Activated CD4-positive, alpha-beta T cell treated with anti-CD3 and anti-CD28 coated beads for 4 hours (primary cell): ENCODE results near the gene RFC5.
"Not testable (repeated sequence)": the region's sequence is repeated elsewhere in the genome, so short reads cannot be mapped to it uniquely, and the experiment has no call there.

Experiments
- DNase-seq, 2 donors: peaks; one replicate each; pipeline ENCODE4 v3.0.0-alpha.2; 2020

The RFC5 gene

DNA sequence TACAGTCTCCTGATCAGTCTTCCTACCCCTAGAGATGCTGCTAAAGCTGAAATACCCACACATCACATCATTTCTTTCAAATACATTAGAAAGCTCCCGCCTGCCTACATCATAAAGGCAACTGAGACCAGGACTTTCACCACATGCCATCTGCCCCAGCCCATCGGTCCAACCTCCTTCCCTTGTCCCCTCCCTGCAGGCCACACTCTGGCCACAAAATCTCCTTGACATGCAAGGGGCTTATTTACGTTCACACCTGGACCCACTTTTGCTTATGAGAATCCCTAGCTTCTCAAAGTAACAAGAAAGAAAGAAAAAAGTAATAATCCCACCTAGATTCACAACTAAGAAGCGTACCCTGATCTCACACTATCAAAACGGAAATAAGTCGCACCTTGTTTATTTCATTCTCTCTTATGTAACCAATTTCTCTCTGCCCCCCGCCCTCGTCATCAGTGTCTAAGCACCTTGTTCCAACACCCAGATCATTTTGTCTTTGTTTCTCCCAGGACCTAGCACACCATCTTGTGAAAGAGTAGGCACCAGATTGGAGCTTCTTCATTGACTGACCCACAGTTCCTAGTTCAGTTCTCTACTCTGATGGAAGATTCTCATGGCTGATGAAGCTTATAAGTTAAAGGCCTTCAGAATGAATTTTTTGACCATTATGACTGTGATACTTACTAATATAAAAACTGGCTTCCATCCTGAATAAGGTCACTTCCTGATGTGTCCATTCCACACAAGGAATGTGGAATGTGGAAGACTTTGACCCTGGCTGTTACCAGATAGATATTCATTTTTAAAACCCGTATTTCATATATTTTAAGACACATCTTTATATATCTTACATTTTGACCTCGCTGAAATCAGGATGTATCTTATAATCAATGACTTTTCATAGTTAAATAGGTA is 36.8 kb downstream of the RFC5 start:
- DNase-seq, result no peak

DNA sequence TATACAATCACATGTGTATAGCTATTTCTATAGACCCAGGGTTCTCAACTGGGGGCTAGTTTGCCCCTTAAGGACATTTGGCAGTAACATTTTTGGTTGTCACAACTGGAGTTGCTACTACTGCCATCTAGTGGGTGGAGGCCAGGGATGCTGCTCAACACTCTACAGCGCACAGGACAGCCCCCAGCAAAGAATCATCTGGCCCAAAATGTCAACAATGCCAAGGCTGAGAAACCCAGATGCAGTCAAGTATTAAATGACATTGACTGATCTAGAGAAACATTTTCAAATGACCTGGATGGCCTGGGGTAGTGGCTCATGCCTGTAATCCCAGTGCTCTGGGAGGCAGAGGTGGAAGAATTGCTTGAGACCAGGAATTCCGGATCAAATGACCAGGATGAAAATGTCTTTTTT is 38.6 kb downstream of the RFC5 start:
- peak; percentile 49 to 68 for DNase-seq

GRCh38 chr12:118055865-118056773 is 39.6 kb downstream of the RFC5 start:
- DNase-seq, result no peak

DNA sequence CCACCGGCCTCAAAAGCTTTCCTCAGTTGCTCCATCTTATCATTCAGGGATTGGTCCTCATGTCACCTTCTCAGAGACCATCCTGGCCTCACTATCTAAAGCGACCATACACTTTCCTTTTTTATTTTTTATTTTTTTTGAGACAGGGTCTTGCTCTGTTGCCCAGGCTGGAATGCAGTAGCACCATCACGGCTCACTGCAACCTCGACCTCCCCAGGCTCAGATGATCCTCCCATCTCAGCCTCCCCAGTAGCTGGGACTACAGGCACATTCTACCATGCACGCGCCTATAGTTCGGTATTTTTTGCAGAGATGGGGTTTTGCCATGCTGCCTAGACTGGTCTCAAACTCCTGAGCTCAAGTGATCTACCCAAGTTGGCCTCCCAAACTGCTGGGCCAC is 41.7 kb downstream of the RFC5 start:
- DNase-seq, result no peak

DNA sequence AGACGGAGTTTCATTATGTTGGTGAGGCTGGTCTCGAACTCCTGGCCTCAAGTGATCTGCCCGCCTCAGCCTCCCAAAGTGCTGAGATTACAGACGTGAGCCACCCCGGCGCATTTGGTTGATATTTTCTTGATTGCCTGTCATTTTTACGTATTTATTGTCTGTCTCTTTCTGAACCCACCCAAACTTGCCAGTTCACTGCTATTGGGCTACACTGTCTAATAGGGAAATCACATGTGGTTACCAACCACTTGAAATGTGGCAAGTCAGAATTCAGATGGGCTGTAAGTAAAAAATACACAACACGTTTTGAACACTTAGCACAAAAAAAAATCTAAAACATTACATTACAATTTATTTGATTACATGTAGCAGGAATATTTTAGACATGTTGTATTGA is 42.4 kb downstream of the RFC5 start:
- no peak for DNase-seq

GRCh38 chr12:118059341-118060191 is 43.1 kb downstream of the RFC5 start:
- DNase-seq, result no peak

GRCh38 chr12:118060301-118061010 is 44.0 kb downstream of the RFC5 start:
- peak; percentile 19 to 30 for DNase-seq

- peak; percentile 74 to 76 for DNase-seq
These were observed 44.7 kb downstream of the RFC5 start, which contains the start of gene WSB2 for GRCh38 chr12:118061011-118061872. TSS of gene WSB2 (minus strand) at chr12:118061179. CDS start at chr12:118061048, 131 bp downstream.

GRCh38 chr12:118061873-118062843 is 45.7 kb downstream of the RFC5 start:
- DNase-seq, result no peak

GRCh38 chr12:118063576-118064391 is 47.3 kb downstream of the RFC5 start:
- DNase-seq, result no peak

- no peak for DNase-seq
These were observed 48.1 kb downstream of the RFC5 start for GRCh38 chr12:118064608-118065007.

- no peak for DNase-seq
These were observed 48.9 kb downstream of the RFC5 start for GRCh38 chr12:118065380-118065779.

- DNase-seq, result no peak
These were observed 51.9 kb downstream of the RFC5 start for GRCh38 chr12:118068445-118068844.

DNA sequence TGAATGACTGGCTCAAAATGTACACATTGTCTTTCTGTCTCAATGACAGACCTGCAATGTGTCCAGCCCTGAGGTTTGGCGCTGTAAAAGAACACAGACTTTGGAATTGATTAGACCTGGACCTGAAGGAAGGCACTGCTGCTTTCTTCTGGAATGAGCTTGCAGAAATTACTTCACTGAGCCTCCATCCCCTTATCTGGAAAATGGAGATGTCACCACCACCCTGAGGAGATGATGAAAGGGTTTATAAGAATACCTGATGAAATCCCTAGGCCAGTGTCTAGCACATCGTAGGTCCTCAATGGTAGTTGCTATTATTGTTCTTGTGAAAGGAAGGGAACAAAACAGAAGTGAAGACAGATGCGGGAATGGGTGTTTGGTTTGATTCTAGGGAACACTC is 54.1 kb downstream of the RFC5 start:
- DNase-seq, result no peak

DNA sequence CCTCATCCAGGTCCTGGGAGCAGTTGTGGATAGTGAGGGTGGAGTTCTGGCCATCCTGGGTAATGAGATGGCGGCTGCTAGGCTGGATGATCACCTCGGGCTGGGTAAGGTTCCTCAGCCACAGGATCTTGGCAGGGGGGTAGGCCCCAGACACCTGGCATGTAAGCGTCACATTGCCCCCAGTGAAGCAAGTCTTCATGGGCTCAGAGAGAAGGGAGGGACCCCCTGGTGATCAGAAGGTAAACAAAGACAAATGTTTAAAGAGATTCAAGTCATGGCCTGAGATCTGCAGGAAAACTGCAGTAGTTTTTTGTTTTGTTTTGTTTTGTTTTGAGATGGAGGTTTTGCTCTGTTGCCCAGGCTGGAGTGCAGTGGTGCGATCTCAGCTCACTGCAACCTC is 57.3 kb downstream of the RFC5 start:
- DNase-seq, result no peak

DNA sequence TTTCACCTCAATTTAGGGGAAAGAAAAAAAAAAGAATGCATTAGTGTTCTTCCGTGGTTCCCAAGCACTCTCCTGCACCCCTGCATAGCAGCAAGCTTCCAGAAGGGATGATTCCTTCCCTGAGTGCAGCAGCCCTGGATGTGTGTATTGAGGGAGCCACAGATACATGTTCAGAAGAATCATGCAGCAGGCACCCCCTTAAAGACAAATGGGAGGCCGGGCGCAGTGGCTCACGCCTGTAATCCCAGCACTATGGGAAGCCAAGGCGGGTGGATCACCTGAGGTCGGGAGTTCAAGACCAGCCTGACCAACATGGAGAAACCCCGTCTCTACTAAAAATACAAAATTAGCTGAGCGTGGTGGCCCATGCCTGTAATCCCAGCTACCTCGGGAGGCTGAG is 65.0 kb downstream of the RFC5 start:
- DNase-seq, result not testable (repeated sequence)
